ENCODE data around the gene CDK5.

- TF ChIP-seq, protein P1, sequence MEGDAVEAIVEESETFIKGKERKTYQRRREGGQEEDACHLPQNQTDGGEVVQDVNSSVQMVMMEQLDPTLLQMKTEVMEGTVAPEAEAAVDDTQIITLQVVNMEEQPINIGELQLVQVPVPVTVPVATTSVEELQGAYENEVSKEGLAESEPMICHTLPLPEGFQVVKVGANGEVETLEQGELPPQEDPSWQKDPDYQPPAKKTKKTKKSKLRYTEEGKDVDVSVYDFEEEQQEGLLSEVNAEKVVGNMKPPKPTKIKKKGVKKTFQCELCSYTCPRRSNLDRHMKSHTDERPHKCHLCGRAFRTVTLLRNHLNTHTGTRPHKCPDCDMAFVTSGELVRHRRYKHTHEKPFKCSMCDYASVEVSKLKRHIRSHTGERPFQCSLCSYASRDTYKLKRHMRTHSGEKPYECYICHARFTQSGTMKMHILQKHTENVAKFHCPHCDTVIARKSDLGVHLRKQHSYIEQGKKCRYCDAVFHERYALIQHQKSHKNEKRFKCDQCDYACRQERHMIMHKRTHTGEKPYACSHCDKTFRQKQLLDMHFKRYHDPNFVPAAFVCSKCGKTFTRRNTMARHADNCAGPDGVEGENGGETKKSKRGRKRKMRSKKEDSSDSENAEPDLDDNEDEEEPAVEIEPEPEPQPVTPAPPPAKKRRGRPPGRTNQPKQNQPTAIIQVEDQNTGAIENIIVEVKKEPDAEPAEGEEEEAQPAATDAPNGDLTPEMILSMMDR (IDR thresholded peaks at IDR 0.05; ENCODE audit: low read length) = no peak
- no peak for TF ChIP-seq EZH2 (IDR thresholded peaks at IDR 0.05; ENCODE audit: borderline replicate concordance, low read length)
Observed at GRCh38 chr7:151005566-151005965, 52.1 kb downstream of the CDK5 start.
